Activated T-cell treated with anti-CD3 and anti-CD28 coated beads, Interleukin-2, amount 50 U/mL, for 72 hours (primary cell): ENCODE measurements around the gene HSBP1. TPM values are rescaled to one million over a fixed set of nuclear protein-coding genes. Genes with fewer than 3 reads are reported as not detected.

ENCODE experiments used
- ATAC-seq, 2 donors: fragments of 150-1000 bp; cut with Tn5 transposase; replicated peaks in 1 of 2; 2 replicates each; pipeline ENCODE4 v1.10.0; 2021; ENCODE audit warnings: moderate library complexity in 2 of 2, mild to moderate bottlenecking in 1 of 2
- DNase-seq, 2 donors: peaks; one replicate each; pipeline ENCODE4 v3.0.0; 2021 to 2022; ENCODE audit warnings: mixed read lengths in 1 of 2
- H3K27ac Mint-ChIP-seq: one replicate; pipeline ENCODE4 v1.8.0; 2022; ENCODE audit warnings: mild to moderate bottlenecking, moderate library complexity, mixed read lengths
- H3K27me3 Mint-ChIP-seq: one replicate; pipeline ENCODE4 v1.8.0; 2022; ENCODE audit warnings: low read depth, mixed read lengths
- H3K36me3 Mint-ChIP-seq, 2 donors: one replicate each; pipeline ENCODE4 v1.8.0; 2022; ENCODE audit warnings: mixed read lengths in 2 of 2, mild to moderate bottlenecking in 1 of 2; ENCODE audit not compliant: insufficient read depth in 2 of 2
- H3K4me1 Mint-ChIP-seq: one replicate; pipeline ENCODE4 v1.8.0; 2022; ENCODE audit warnings: low read depth, mixed read lengths
- H3K4me3 Mint-ChIP-seq, 2 donors: one replicate each; pipeline ENCODE4 v1.8.0; 2022; ENCODE audit warnings: mild to moderate bottlenecking in 2 of 2, mixed read lengths in 2 of 2, moderate library complexity in 2 of 2
- H3K9me3 Mint-ChIP-seq, 2 donors: one replicate each; pipeline ENCODE4 v1.8.0; 2022; ENCODE audit warnings: mixed read lengths in 2 of 2
- total RNA-seq, 2 donors: library from RNA; stranded (reverse); gene quantifications; one replicate each; pipeline ENCODE4 v1.2.3, GENCODE V29; 2022

HSBP1 gene
- total RNA-seq, 2 donors from 2014 or later = 35.7 to 41.3 TPM

DNA sequence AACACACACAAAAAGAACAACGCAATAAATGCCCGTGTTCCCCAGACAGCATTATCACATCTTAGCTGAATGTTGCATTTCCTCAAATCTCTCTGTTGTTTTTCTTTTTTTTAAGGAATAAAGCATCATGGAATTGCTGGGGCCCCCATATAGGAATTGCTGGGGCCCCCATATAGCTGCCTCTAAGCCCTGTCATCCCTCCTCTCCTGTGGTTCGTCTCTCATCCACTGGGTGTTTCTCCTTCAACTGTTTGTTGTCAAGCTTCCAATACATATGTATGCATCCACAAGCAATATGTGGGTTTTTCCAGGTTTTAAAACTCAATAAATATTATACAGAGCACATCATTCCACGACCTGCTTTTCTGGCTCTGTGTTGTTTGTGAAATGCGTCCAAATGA is 43.2 kb downstream of the HSBP1 start:
- H3K9me3 Mint-ChIP-seq = no peaks in the 10 kb centered on the region
- H3K27me3 Mint-ChIP-seq = no peaks in the 10 kb centered on the region
- DNase-seq = no peak
- H3K36me3 Mint-ChIP-seq = no peaks in the 10 kb centered on the region
- ATAC-seq = no peak
- H3K27ac Mint-ChIP-seq = no peak overlapping the region
- no peak overlapping the region for H3K4me3 Mint-ChIP-seq
- no peaks in the 10 kb centered on the region for H3K4me1 Mint-ChIP-seq

DNA sequence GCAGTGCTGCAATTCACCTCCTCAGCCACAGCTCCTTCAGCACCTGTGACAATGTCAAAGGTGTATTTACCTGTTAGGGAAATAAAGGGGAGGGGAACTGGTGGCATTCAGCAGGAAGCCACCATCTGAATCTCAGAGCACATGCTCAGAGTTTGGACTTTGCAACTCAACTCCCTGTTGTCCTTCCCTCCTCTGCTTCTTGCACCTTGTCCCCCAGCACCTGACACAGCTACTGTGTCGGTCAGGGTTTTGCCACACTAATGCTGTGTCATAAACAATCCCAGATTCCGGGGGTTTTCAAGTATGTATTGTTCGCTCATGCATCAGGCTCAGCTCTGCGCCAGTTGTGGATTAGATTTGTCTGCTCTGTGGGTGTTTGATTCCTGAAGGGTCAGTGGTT is 43.7 kb downstream of the HSBP1 start:
- Mint-ChIP-seq H3K4me3 (no peak overlapping the region), H3K27ac (no peak overlapping the region), H3K9me3 (no peaks in the 10 kb centered on the region)

DNA sequence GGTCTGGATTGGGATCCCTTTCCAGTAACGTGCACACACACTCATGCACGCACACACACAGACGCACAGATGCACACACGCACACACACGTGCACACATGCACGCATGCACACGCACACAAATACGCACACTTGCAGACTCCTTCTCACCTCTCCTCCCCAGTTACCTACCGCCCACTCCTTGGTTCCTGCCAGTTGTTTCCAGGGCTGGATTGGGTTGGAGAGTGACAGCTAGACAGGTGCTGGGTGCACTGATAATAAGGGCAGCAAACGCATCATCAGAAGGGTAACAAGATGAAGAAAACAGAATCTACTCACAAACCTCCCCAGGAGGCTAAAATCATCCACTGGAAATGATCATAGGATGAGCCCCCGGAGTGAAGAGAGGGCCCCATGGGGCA is 45.0 kb downstream of the HSBP1 start:
- no peak for ATAC-seq

More for the DNA sequence above, 43.7 kb downstream of the HSBP1 start:
- ATAC-seq (no peak), DNase-seq (no peak)
- H3K27me3 Mint-ChIP-seq = no peaks in the 10 kb centered on the region
- H3K4me1 Mint-ChIP-seq = no peaks in the 10 kb centered on the region
- no peaks in the 10 kb centered on the region for H3K36me3 Mint-ChIP-seq

DNA sequence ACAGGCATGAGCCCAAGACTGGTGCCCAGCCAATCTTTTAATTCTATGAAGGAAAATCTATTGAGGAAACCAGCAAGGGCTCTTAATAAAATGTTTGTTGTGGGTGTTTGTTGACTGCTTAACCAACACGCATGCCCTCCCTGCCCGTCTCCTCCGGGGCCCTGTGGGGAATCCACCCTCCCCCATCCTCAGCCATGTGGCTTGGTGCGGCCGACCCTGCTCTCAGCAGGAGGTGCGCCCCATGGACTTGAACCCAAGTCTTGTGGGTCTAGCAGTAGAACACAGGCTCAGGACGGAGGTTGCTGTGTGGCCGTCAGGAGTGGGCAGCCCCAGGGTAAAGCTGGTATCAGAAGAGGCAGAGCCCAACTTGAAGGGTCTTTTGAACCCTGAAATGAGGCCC is 46.1 kb downstream of the HSBP1 start:
- Mint-ChIP-seq H3K9me3 (no peaks in the 10 kb centered on the region), H3K4me1 (no peaks in the 10 kb centered on the region), H3K27ac (no peak overlapping the region), H3K36me3 (no peaks in the 10 kb centered on the region), H3K27me3 (no peaks in the 10 kb centered on the region), H3K4me3 (no peak overlapping the region)
- ATAC-seq (no peak), DNase-seq (no peak)

More for the DNA sequence above, 45.0 kb downstream of the HSBP1 start:
- Mint-ChIP-seq H3K9me3 (no peaks in the 10 kb centered on the region), H3K4me3 (no peak overlapping the region), H3K4me1 (no peaks in the 10 kb centered on the region), H3K27me3 (no peaks in the 10 kb centered on the region), H3K27ac (no peak overlapping the region), H3K36me3 (no peaks in the 10 kb centered on the region)
- DNase-seq = no peak

DNA sequence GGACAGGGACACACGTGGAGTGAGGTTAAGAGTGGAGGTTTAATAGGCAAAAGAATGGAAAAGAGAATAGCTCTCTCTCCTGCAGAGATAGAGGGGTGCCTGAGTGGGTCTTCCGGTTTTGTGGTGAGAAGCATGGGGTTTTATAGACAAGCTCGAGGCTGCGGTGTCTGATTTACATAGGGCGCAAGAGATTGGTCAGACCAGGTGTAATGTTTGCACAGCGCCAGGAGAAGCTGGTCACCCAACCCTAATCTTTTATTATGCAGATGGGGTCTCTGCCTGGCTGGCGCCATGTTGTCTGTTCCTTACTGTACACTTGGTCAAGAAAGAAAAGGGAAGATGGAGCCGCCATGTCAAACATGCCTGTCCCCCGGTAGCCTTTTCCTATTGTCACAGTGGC is 46.6 kb downstream of the HSBP1 start:
- Mint-ChIP-seq H3K4me1 (no peaks in the 10 kb centered on the region), H3K27me3 (no peaks in the 10 kb centered on the region), H3K4me3 (no peak overlapping the region), H3K27ac (no peak overlapping the region), H3K9me3 (no peaks in the 10 kb centered on the region), H3K36me3 (no peaks in the 10 kb centered on the region)
- ATAC-seq (no peak), DNase-seq (no peak)

DNA sequence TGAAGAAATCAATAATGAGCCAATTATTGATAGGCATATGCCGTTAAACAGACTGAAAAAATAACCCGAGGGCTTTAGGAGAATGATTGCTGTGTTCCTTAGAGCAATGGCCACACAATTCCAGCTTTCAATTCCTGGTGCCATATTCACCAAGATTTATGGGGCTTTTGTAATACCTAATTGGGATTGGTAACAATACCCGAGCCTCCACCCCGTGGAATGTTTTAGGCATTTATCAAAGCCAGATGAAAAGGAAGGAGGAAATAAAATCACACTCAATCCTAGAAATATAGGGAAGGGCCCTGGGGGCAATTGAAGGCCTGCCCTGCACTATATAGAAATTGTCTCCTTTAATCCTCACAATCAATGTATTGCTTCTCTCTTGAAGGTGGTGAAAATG is 49.0 kb downstream of the HSBP1 start:
- ATAC-seq (no peak), DNase-seq (no peak)
- no peaks in the 10 kb centered on the region for H3K36me3 Mint-ChIP-seq
- no peaks in the 10 kb centered on the region for H3K4me1 Mint-ChIP-seq
- H3K27me3 Mint-ChIP-seq = no peaks in the 10 kb centered on the region
- H3K4me3 Mint-ChIP-seq = no peak overlapping the region
- no peaks in the 10 kb centered on the region for H3K9me3 Mint-ChIP-seq
- no peak overlapping the region for H3K27ac Mint-ChIP-seq

DNA sequence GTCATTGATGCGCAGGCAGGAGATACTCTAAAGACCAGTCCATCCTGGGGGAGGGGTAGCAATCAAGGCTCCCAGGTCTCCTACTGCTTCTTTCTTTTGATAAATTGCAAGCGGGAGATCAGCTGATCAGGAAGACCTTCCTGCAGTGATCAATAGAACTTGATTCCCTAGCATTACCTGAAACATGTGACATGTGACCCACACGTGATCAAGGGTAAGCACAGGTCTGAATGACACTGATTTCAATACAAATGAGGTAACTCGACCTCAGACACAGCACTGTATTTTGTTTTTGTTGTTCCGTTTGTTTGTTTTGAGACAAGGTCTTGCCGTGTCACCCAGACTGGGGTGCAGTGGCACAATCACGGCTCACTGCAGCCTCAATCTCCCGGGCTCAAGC is 51.5 kb downstream of the HSBP1 start:
- Mint-ChIP-seq H3K4me1 (no peaks in the 10 kb centered on the region), H3K27me3 (no peaks in the 10 kb centered on the region), H3K36me3 (no peaks in the 10 kb centered on the region), H3K9me3 (peaks cover 0 to 2% of the 10 kb centered on the region in 2 donors), H3K27ac (no peak overlapping the region), H3K4me3 (no peak overlapping the region)
- no peak for DNase-seq
- no peak for ATAC-seq

DNA sequence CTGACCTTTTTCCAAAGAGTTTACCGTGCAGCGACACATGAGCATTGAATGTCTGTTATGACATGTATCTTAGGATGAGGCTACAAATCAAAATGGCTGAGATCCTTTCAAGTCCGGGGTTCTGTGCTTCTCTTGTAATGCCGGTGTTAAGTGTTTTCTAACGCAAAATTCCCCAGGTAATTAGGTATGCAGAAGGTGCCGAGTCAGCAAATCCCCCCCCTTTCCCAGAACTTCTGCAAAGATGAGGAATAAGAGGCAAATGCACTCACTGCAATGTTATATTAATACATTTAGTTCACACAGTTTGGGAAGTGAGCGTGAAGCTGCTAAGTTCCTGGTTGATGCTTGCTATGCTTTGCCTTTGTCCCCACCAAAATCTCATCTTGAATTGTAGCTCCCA is 54.9 kb downstream of the HSBP1 start:
- Mint-ChIP-seq H3K9me3 (peaks cover 0 to 2% of the 10 kb centered on the region in 2 donors), H3K4me3 (no peak overlapping the region), H3K27ac (no peak overlapping the region), H3K36me3 (peaks cover 0 to 2% of the 10 kb centered on the region in 2 donors), H3K27me3 (peaks cover 11% of the 10 kb centered on the region), H3K4me1 (no peaks in the 10 kb centered on the region)
- ATAC-seq (no peak), DNase-seq (no peak)

DNA sequence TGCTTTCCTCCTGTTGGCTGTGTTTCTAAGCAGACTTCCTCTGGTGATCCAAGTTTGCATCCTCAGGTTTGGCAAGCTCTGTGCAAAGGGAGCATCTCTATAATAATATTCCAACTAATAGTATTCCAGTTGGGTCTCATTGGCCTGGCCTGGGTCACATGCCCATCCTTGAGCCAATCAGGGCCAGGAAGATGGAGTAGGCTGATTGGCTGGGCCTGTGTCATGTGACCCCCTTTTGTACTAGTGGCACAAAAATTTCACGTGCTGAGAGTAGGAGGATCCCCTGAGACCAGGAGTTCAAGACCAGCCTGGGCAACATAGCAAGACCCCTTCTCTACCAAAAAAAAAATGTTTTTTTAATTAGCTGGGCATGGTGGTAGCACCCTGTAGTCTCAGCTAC is 55.9 kb downstream of the HSBP1 start:
- H3K36me3 Mint-ChIP-seq = peaks cover 0 to 2% of the 10 kb centered on the region in 2 donors
- no peak for DNase-seq
- no peak for ATAC-seq

More for the DNA sequence above, 55.9 kb downstream of the HSBP1 start:
- no peak overlapping the region for H3K4me3 Mint-ChIP-seq
- H3K9me3 Mint-ChIP-seq = peaks cover 0 to 2% of the 10 kb centered on the region in 2 donors
- no peak overlapping the region for H3K27ac Mint-ChIP-seq
- H3K27me3 Mint-ChIP-seq = peaks cover 20% of the 10 kb centered on the region
- H3K4me1 Mint-ChIP-seq = no peaks in the 10 kb centered on the region

Other genes with a start within 250 kb of the HSBP1 start
- 1 to 10 TPM; 4.6 to 5.2 TPM for gene MLYCD, start 91.1 kb downstream of the HSBP1 start, total RNA-seq
- gene OSGIN1, start 145.3 kb downstream of the HSBP1 start, total RNA-seq = 1 to 10 TPM in 1 of 2 donors, under 1 TPM in 1; 0.67 to 2.4 TPM
- under 1 TPM in 1 of 2 donors, not detected in 1; 0.58 TPM for gene NECAB2, start 160.3 kb downstream of the HSBP1 start, total RNA-seq
- not detected for gene SLC38A8, start 234.8 kb downstream of the HSBP1 start, total RNA-seq